Hepatocyte (in vitro differentiated cells): ENCODE measurements around the gene CFAP90. TPM values are rescaled to one million over a fixed set of nuclear protein-coding genes. Genes with fewer than 3 reads are reported as not detected.
A peak's percentile ranks its signal among the peaks of the same experiment; 100 is the strongest.

ENCODE experiments used
- DNase-seq: peaks from one replicate; pipeline ENCODE4 v3.0.0-alpha.2; 2016; ENCODE audit warnings: low spot score
- H2AFZ ChIP-seq: fragments of 200-600 bp; sonication (generic); 2 replicates; pipeline ENCODE4 v1.6.0; 2016; ENCODE audit warnings: antibody characterized with exemption, mild to moderate bottlenecking
- H3K27ac ChIP-seq: fragments of 200-600 bp; sonication (generic); 2 replicates; pipeline ENCODE4 v1.5.1; 2016; ENCODE audit warnings: mild to moderate bottlenecking
- H3K27me3 ChIP-seq: fragments of 200-600 bp; sonication (generic); 2 replicates; pipeline ENCODE4 v1.6.1; 2016
- H3K36me3 ChIP-seq: fragments of 200-600 bp; sonication (generic); replicated peaks from 2 replicates; pipeline ENCODE4 v1.5.1; 2016; ENCODE audit warnings: low read depth; ENCODE audit not compliant: insufficient read depth
- H3K4me1 ChIP-seq: fragments of 200-600 bp; sonication (generic); 2 replicates; pipeline ENCODE4 v1.5.1; 2016; ENCODE audit warnings: mild to moderate bottlenecking, moderate library complexity; ENCODE audit not compliant: insufficient read depth
- H3K4me2 ChIP-seq: fragments of 200-600 bp; sonication (generic); 2 replicates; pipeline ENCODE4 v1.6.0; 2016
- H3K4me3 ChIP-seq: fragments of 200-600 bp; sonication (generic); 2 replicates; pipeline ENCODE4 v1.5.1; 2016; ENCODE audit warnings: mild to moderate bottlenecking
- H3K79me2 ChIP-seq: fragments of 200-600 bp; sonication (generic); 2 replicates; pipeline ENCODE4 v1.6.0; 2017; ENCODE audit warnings: mild to moderate bottlenecking
- H3K9me2 ChIP-seq: fragments of 200-600 bp; sonication (generic); replicated peaks from 2 replicates; pipeline ENCODE4 v1.6.0; 2017; ENCODE audit warnings: mild to moderate bottlenecking; ENCODE audit not compliant: insufficient read depth
- H3K9me3 ChIP-seq: fragments of 200-600 bp; sonication (generic); 2 replicates; pipeline ENCODE4 v1.5.1; 2016; ENCODE audit warnings: low read depth, mild to moderate bottlenecking
- H4K20me1 ChIP-seq: fragments of 200-600 bp; sonication (generic); 2 replicates; pipeline ENCODE4 v1.6.0; 2016; ENCODE audit warnings: mild to moderate bottlenecking; ENCODE audit not compliant: insufficient read depth, poor library complexity, severe bottlenecking
- CTCF ChIP-seq: fragments of 200-600 bp; sonication (generic); IDR thresholded peaks from 2 replicates; pipeline ENCODE4 v1.5.1; 2016; ENCODE audit warnings: antibody characterized with exemption, mild to moderate bottlenecking; ENCODE audit not compliant: poor library complexity
- EZH2 ChIP-seq: fragments of 200-600 bp; sonication (generic); IDR thresholded peaks from 2 replicates; pipeline ENCODE4 v1.6.1; 2016; ENCODE audit warnings: antibody characterized with exemption, mild to moderate bottlenecking, borderline replicate concordance
- EZH2phosphoT487 ChIP-seq: fragments of 200-600 bp; sonication (generic); IDR thresholded peaks from one replicate; pipeline ENCODE4 v1.6.1; 2018; ENCODE audit warnings: antibody characterized with exemption, mild to moderate bottlenecking, low read depth, moderate library complexity; ENCODE audit not compliant: unreplicated experiment, severe bottlenecking
- WGBS: methylation state at CpG from one replicate; pipeline ENCODE4 v1.1.6; 2016; ENCODE audit warnings: low lambda C conversion rate; ENCODE audit errors: missing lambda C conversion rate; 5-methylcytosine and 5-hydroxymethylcytosine counted together
- polyA plus RNA-seq: library from polyadenylated mRNA; unstranded; fragments of >200 nt; fragmentation: Nextera tagmentation; extraction: Ambion mirVana; gene quantifications from 2 replicates; pipeline ENCODE4 v1.2.1, GENCODE V29; 2016
- total RNA-seq: library from RNA; depleted of rRNA; stranded (reverse); fragments of >200 nt; gene quantifications from 2 replicates; pipeline ENCODE4 v1.2.3, GENCODE V29; 2014

CFAP90 gene
- total and polyA plus RNA-seq, 2 experiments from 2014 or later: 0.30 to 1.0 TPM

- TF ChIP-seq CTCF: no peak
- TF ChIP-seq EZH2phosphoT487: no peak
- no peak for TF ChIP-seq EZH2
- H3K27ac ChIP-seq: no peak overlapping the region
- H3K9me3 ChIP-seq: no peaks in the 10 kb centered on the region
Observed at GRCh38 chr5:7872517-7873130, 21.7 kb upstream of the CFAP90 start.

GRCh38 chr5:7871653-7872052, 20.7 kb upstream of the CFAP90 start:
- Histone ChIP-seq H4K20me1 (peaks cover 15% of the 10 kb centered on the region), H3K9me2 (no peaks in the 10 kb centered on the region), H3K9me3 (no peaks in the 10 kb centered on the region), H3K27me3 (no peaks in the 10 kb centered on the region), H3K4me3 (no peak overlapping the region), H3K79me2 (peaks cover 81% of the 10 kb centered on the region), H2AFZ (no peak overlapping the region), H3K27ac (no peak overlapping the region), H3K4me2 (no peak overlapping the region), H3K36me3 (peaks cover 3% of the 10 kb centered on the region), H3K4me1 (peaks cover 16% of the 10 kb centered on the region)
- WGBS: 88% methylated on average over 2 of the region's 2 CpGs
- no peak for TF ChIP-seq EZH2phosphoT487
- TF ChIP-seq CTCF: no peak
- no peak for DNase-seq

More at GRCh38 chr5:7872517-7873130, 21.7 kb upstream of the CFAP90 start:
- Histone ChIP-seq H3K9me2 (no peaks in the 10 kb centered on the region), H3K79me2 (peaks cover 77% of the 10 kb centered on the region), H2AFZ (no peak overlapping the region), H3K4me2 (no peak overlapping the region), H3K36me3 (peaks cover 3% of the 10 kb centered on the region), H4K20me1 (peaks cover 15% of the 10 kb centered on the region), H3K4me1 (peaks cover 15% of the 10 kb centered on the region), H3K27me3 (no peaks in the 10 kb centered on the region), H3K4me3 (no peak overlapping the region)
- 92% methylated on average over 4 of the region's 4 CpGs for WGBS
- DNase-seq: no peak

GRCh38 chr5:7869474-7870136, 18.7 kb upstream of the CFAP90 start:
- TF ChIP-seq CTCF (no peak), EZH2phosphoT487 (no peak), EZH2 (no peak)
- Histone ChIP-seq H3K9me3 (no peaks in the 10 kb centered on the region), H4K20me1 (peaks cover 15% of the 10 kb centered on the region), H3K27ac (peak overlapping the region; percentile 84), H3K4me3 (peak overlapping the region; percentile 82), H3K9me2 (no peaks in the 10 kb centered on the region), H3K4me2 (peak overlapping the region; percentile 76), H3K79me2 (peaks cover 67% of the 10 kb centered on the region), H3K36me3 (no peaks in the 10 kb centered on the region), H2AFZ (peak overlapping the region; percentile 94), H3K27me3 (no peaks in the 10 kb centered on the region), H3K4me1 (peaks cover 16% of the 10 kb centered on the region)
- DNase-seq: peak; percentile 37
- WGBS: 4% methylated on average over 28 of the region's 41 CpGs
